GM21360 (cell line): Measurements from ENCODE around the gene SP4.
"Not testable (repeated sequence)": the region's sequence is repeated elsewhere in the genome, so short reads cannot be mapped to it uniquely, and the experiment has no call there.

Source experiments
- ATAC-seq: cut with Tn5 transposase; IDR thresholded peaks from one replicate; pipeline ENCODE4 v1.9.1; 2021; ENCODE audit warnings: mild to moderate bottlenecking, moderate library complexity; ENCODE audit not compliant: unreplicated experiment

SP4 gene

DNA sequence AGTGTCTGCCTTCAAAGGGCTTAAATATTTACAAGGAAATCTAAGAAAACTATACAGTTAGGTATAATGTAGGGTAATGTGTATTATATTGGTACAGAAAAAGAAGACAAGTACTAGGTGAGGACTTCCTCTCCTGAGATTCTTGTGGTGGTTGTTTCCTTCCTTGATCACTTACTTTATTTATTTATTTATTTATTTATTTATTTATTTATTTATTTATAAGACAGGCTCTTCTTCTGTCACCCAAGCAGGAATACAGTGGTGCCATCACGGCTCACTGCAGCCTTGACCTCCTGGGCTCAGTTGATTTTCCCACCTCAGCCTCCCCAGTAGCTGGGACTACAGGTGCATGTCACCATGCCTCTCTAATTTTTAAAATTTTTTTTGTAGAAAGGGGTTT is 96.8 kb downstream of the SP4 start:
- no peak for ATAC-seq

DNA sequence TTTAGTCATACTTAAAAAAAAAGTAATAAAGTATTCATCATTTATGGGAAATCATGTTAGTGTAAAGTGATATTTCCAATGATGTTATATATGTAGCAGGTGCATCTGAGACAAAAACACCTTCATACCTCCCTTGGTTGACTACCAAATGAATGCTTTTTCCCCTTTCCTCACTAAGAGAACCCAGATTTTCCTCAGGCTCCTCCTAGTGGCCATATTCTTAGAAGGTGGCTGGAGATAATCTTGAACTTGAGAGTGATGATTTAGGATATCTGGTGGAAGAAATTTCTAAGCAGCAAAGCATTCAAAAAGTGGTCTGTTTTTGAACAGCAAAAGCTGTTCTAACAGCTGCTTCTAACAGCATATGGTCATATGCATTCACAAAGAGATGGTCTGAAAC is 98.1 kb downstream of the SP4 start:
- no peak for ATAC-seq

DNA sequence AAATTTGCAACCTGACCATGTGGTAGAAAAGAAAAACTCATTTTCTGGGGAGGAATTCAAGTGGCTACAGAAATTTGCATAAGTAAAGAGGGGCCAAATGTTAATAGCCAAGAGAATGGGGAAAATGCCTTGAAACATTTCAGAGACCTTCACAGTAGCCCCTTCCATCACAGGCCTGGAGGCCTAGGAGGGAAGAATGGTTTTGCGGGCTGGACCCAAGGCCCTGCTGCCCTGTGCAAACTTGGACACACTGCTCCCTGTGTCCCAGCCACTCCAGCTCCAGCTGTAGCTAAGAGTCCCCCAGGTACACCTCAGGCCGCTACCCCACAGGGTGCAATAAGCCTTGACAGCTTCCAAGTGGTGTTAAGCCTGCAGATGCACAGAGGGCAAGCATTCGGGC is 98.6 kb downstream of the SP4 start:
- ATAC-seq = no peak

DNA sequence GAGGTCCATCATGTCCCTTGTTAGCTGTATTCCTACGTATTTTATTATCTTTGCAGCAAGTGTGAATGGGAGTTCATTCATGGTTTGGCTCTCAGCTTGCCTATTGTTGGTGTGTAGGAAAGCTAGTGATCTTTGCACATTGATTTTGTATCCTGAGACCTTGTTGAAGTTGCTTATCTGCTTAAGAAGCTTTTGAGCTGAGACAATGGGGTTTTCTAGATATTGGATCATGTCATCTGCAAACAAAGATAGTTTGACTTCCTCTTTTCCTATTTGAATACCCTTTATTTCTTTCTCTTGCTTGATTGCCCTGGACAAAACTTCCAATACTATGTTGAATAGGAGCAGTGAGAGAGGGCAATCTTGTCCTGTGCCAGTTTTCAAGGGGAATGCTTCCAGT is 104.6 kb downstream of the SP4 start:
- ATAC-seq = not testable (repeated sequence)

- not testable (repeated sequence) for ATAC-seq
Measured at GRCh38 chr7:21533646-21534045, 105.8 kb downstream of the SP4 start.

DNA sequence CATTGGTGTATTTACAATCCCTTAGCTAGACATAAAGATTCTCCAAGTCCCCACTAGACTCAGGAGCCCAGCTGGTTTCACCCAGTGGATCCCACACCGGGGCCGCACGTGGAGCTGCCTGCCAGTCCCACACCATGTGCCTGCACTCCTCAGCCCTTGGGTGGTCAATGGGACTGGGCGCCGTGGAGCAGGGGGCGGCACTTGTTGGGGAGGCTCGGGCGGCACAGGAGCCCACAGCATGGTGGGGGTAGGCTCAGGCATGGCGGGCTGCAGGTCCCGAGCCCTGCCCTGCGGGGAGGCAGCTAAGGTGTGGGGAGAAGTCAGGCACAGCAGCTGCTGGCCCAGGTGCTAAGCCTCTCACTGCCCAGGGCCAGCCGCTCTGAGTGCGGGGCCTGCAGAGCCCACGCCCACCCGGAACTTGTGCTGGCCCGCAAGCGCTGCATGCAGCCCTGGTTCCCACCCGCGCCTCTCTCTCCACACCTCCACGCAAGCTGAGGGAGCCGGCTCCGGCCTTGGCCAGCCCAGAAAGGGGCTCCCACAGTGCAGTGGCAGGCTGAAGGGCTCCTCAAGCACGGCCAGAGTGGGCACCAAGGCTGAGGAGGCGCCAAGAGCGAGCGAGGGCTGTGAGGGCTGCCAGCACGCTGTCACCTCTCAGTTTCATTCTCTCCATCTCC is 108.7 kb downstream of the SP4 start:
- not testable (repeated sequence) for ATAC-seq

DNA sequence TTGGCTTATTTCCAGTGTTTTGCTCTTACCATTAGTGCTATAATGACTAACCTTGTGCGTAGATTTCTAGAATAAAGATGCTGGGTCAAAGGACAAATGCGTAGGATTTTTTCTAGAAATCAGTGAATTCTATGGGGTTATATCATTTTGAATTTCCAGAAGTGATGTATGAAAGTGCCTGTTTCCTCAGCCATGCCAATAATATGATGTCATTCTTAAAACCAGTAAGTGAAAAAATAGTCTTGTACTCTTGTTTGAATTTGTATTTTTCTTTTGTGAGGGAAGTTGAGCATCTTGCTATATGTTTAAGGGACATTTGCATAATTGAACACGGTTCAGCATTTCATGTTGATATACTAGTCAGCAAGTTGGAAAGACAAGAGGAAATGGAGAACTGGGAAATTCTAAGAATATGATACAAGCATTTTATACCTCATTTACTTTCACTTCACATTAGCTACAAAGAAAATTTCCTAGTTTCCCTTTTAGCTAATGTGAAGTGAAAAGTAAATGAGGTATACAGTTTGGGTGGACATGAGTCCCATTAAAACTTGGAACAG is 111.1 kb downstream of the SP4 start:
- no peak for ATAC-seq

- ATAC-seq = peak; percentile 81
Measured at GRCh38 chr7:21542891-21543527, 115.1 kb downstream of the SP4 start, which contains the start of gene DNAH11. TSS of gene DNAH11 (plus strand) at chr7:21543039. CDS start at chr7:21543246, 207 bp downstream.

DNA sequence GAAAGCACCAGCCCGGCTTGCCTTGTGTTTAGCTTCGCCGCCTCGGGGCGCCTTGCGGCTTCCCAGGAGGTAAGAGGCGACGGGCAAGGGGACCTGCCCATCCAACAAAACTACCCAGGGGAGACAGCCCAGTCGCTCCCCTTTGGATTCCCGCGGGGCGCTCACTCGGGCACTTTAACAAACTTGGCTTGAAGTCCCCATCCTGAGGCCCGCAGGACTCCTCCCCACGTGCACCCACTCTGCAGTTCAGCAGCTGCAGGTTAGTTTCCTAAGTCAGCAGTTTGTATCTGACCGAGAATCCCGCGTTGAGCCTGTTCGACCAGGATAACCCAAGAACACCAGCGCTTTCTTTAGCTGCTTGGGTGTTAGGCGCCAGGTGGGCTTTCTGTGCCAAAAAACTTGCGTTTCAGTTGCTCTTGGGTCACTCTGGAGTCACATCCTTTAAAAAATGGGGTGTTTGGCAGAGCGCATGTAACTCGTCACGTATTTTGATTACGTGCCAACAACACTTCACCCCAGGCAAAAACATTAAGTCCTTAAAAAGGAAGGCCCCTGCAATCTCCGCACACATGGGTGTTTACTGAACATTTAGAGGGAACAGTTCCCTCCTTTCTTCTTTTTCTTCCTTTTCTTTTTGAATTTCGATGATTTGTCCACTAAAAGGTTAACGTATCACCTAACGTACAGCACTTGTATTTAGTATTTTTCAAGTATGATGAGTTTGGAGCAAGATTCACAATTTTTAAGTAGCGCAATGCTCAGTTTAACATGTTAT is 115.8 kb downstream of the SP4 start:
- ATAC-seq = peak; percentile 31

- no peak for ATAC-seq
Measured at GRCh38 chr7:21544303-21544656, 116.4 kb downstream of the SP4 start.

DNA sequence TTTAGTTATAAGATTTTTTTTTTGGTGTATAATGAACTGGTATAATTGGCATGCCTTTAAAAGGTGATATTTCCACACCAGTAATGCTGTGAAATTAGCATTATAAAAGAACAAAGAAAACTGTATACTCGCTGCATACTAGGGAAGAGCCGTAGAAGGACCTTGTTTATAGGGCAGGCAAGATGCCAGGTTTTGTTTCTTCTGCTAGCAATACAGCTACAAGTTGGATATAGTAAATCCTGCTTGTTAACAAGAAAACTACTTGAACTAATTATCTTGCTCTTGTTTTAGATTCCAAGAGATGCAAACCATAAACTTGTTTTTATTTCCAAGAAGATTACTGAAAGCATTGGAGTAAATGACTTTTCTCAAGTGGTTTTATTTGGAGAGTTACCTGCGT is 116.8 kb downstream of the SP4 start:
- ATAC-seq = no peak

GRCh38 chr7:21547501-21547900 is 119.6 kb downstream of the SP4 start:
- ATAC-seq = no peak

DNA sequence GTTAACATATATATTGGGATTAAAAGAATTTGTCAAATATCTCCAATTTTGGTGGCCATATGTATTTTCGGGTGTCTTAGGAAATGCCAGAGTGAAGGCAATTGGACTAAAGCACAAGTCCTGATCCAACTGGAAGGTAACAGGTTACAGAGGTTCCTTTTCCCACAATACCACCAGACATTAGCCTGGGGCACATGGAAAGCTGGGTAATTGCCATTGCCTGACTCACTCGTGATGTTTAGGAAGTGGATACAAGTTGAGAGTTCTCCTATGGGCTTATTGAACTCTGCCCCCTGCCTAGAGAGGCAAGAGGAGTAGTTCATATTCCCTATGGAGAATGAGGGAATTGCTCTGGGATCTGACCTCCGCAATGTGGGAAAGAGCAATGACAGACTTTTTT is 120.6 kb downstream of the SP4 start:
- ATAC-seq = no peak

GRCh38 chr7:21550076-21550475 is 122.2 kb downstream of the SP4 start:
- ATAC-seq = no peak

- ATAC-seq = no peak
Measured at GRCh38 chr7:21550821-21551531, 123.1 kb downstream of the SP4 start.

DNA sequence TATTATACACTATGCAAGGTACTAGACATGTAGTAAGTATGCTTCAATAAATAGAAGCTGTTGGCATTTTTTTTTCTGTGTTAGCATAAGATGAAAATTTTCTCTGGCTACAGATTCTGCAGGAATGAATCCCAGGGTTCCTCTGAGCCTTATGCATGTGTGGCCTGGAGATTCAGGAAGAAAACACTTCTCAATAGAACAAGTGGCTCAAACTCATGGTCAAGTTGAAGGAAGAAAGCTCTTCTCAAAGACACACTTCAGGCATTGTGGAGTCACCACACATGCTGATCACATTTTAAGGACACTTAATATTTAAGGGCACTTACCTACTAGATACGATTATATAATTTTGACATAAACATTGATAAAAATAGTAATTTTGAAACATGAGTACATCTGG is 134.5 kb downstream of the SP4 start:
- ATAC-seq = no peak
